Urothelium cell line (cell line): ENCODE data around the gene NAA10.

Experiments
- DNase-seq: peaks from one replicate; pipeline ENCODE4 v3.0.0; 2011; ENCODE audit warnings: low spot score, mixed read lengths
- FAIRE-seq: peaks from 2 replicates; lab custom pipeline; 2011; peaks lifted over from hg19 to GRCh38; lab: Jason Lieb, UNC

NAA10 gene

GRCh38 chrX:153967536-153968224 is 32.8 kb upstream of the NAA10 start:
- no peak for DNase-seq
- no peak for FAIRE-seq

GRCh38 chrX:153966841-153967535 is 32.2 kb upstream of the NAA10 start:
- DNase-seq (no peak), FAIRE-seq (no peak)

GRCh38 chrX:153966283-153966688 is 31.4 kb upstream of the NAA10 start:
- no peak for FAIRE-seq
- DNase-seq: no peak

- no peak for DNase-seq
- FAIRE-seq: no peak
These were observed 30.6 kb upstream of the NAA10 start for GRCh38 chrX:153965406-153965805.

GRCh38 chrX:153964105-153964504 is 29.3 kb upstream of the NAA10 start:
- FAIRE-seq (no peak), DNase-seq (no peak)

- no peak for DNase-seq
- FAIRE-seq: no peak
These were observed 28.7 kb upstream of the NAA10 start for GRCh38 chrX:153963546-153963945.

- DNase-seq: no peak
- FAIRE-seq: no peak
These were observed 26.5 kb upstream of the NAA10 start for GRCh38 chrX:153961292-153961691.

GRCh38 chrX:153960786-153961185 is 25.9 kb upstream of the NAA10 start:
- FAIRE-seq (no peak), DNase-seq (no peak)

- no peak for DNase-seq
- FAIRE-seq: no peak
These were observed 25.2 kb upstream of the NAA10 start for GRCh38 chrX:153960077-153960476.

- FAIRE-seq (no peak), DNase-seq (no peak)
These were observed 24.8 kb upstream of the NAA10 start for GRCh38 chrX:153959649-153960048.

- DNase-seq (no peak), FAIRE-seq (no peak)
These were observed 23.8 kb upstream of the NAA10 start for GRCh38 chrX:153958605-153959004.

- DNase-seq: no peak
- no peak for FAIRE-seq
These were observed 22.4 kb upstream of the NAA10 start for GRCh38 chrX:153957224-153957623.

GRCh38 chrX:153956044-153956907 is 21.4 kb upstream of the NAA10 start:
- DNase-seq (no peak), FAIRE-seq (no peak)

GRCh38 chrX:153955228-153955732 is 20.4 kb upstream of the NAA10 start:
- FAIRE-seq (no peak), DNase-seq (no peak)

- FAIRE-seq: no peak
- no peak for DNase-seq
These were observed 19.9 kb upstream of the NAA10 start for GRCh38 chrX:153954558-153955227.

GRCh38 chrX:153953892-153954557 is 19.2 kb upstream of the NAA10 start:
- FAIRE-seq: no peak
- no peak for DNase-seq

GRCh38 chrX:153953342-153953830 is 18.5 kb upstream of the NAA10 start:
- no peak for FAIRE-seq
- DNase-seq: peak; percentile 72

- DNase-seq: no peak
- no peak for FAIRE-seq
These were observed 17.7 kb upstream of the NAA10 start for GRCh38 chrX:153952373-153953026.

- FAIRE-seq: no peak
These were observed 17.0 kb upstream of the NAA10 start for GRCh38 chrX:153951683-153952372.

More at GRCh38 chrX:153951683-153952372, 17.0 kb upstream of the NAA10 start:
- no peak for DNase-seq
